Caco-2 (cell line): ENCODE data around the gene C6orf163. TPM values are rescaled to one million over a fixed set of nuclear protein-coding genes. Genes with fewer than 3 reads are reported as not detected.

Experiments used
- BruUV-seq: library from RNA; stranded (reverse); fragments of 400-500 nt; replicated peaks from 2 replicates; lab custom pipeline; 2021; lab: Mats Ljungman, UMichigan
- CTCF ChIA-PET: fragments of 300-600 bp; sonication (Branson Sonifier 250); formaldehyde crosslinking; loops from one replicate; lab custom pipeline; 2022; ENCODE audit warnings: antibody characterized with exemption; lab: Charles Lee
- POLR2A ChIA-PET: fragments of 300-600 bp; sonication (Branson Sonifier 250); formaldehyde crosslinking; loops from one replicate; lab custom pipeline; 2022; ENCODE audit warnings: antibody characterized with exemption; lab: Charles Lee
- DNase-seq, 2 experiments: peaks; one replicate each; pipeline versions ENCODE4 v3.0.0 to v3.0.0-alpha.2; 2020 to 2022
- H3K27me3 ChIP-seq: replicated peaks from 2 replicates; pipeline ENCODE4 v1.6.0; 2011; ENCODE audit warnings: low read length; ENCODE audit not compliant: control insufficient read depth, insufficient read depth
- H3K36me3 ChIP-seq: 2 replicates; pipeline ENCODE4 v1.5.1; 2011; ENCODE audit warnings: low read length; ENCODE audit not compliant: control insufficient read depth, insufficient read depth
- H3K4me1 ChIP-seq: fragments of 250-450 bp; sonication (Bioruptor Pico); 2 replicates; pipeline ENCODE4 v1.5.1; 2020; ENCODE audit warnings: mild to moderate bottlenecking
- H3K4me3 ChIP-seq: 2 replicates; pipeline ENCODE4 v1.5.1; 2011; ENCODE audit warnings: low read depth, mild to moderate bottlenecking, control low read depth, low read length
- H3K9me3 ChIP-seq: fragments of 250-450 bp; sonication (Bioruptor Pico); 2 replicates; pipeline ENCODE4 v1.5.1; 2020; ENCODE audit warnings: mild to moderate bottlenecking, moderate library complexity
- H3K27ac Mint-ChIP-seq: one replicate; pipeline ENCODE4 v1.8.0; 2022; ENCODE audit warnings: mixed read lengths; ENCODE audit not compliant: unreplicated experiment
- H3K27me3 Mint-ChIP-seq: one replicate; pipeline ENCODE4 v1.8.0; 2022; ENCODE audit warnings: mixed read lengths; ENCODE audit not compliant: insufficient read depth, unreplicated experiment
- H3K36me3 Mint-ChIP-seq: one replicate; pipeline ENCODE4 v1.8.0; 2022; ENCODE audit warnings: mild to moderate bottlenecking, mixed read lengths; ENCODE audit not compliant: insufficient read depth, unreplicated experiment
- H3K4me1 Mint-ChIP-seq: one replicate; pipeline ENCODE4 v1.8.0; 2022; ENCODE audit warnings: low read depth, mixed read lengths; ENCODE audit not compliant: unreplicated experiment
- H3K4me3 Mint-ChIP-seq: one replicate; pipeline ENCODE4 v1.8.0; 2022; ENCODE audit warnings: mild to moderate bottlenecking, moderate library complexity, mixed read lengths; ENCODE audit not compliant: unreplicated experiment
- H3K9me3 Mint-ChIP-seq: one replicate; pipeline ENCODE4 v1.8.0; 2022; ENCODE audit warnings: mixed read lengths; ENCODE audit not compliant: unreplicated experiment
- intact Hi-C: fragments of 100-400 bp; cut with micrococcal nuclease; formaldehyde crosslinking; loops from one replicate; pipeline ENCODE4 v1.10.0; 2022; ENCODE audit not compliant: unreplicated experiment
- total RNA-seq: library from RNA; stranded (reverse); gene quantifications from 2 replicates; pipeline ENCODE4 v1.2.3, GENCODE V29; 2022
- TF ChIP-seq, protein P1 (sequence below), 2 experiments: fragments of 200-600 bp in 1 of 2; IDR thresholded peaks; 1 replicate in 1 of 2; 2 replicates in 1 of 2; pipeline versions ENCODE4 v1.5.1 to v1.8.0; 2011 to 2022; ENCODE audit warnings: antibody characterized with exemption in 1 of 2, control low read depth in 1 of 2, inconsistent platforms in 1 of 2, low read depth in 1 of 2, low read length in 1 of 2, mild to moderate bottlenecking in 1 of 2, moderate library complexity in 1 of 2; ENCODE audit not compliant: insufficient read depth in 1 of 2, severe bottlenecking in 1 of 2, unreplicated experiment in 1 of 2

C6orf163 gene
- total RNA-seq, 1 experiment from 2014 or later: 2.3 TPM

DNA sequence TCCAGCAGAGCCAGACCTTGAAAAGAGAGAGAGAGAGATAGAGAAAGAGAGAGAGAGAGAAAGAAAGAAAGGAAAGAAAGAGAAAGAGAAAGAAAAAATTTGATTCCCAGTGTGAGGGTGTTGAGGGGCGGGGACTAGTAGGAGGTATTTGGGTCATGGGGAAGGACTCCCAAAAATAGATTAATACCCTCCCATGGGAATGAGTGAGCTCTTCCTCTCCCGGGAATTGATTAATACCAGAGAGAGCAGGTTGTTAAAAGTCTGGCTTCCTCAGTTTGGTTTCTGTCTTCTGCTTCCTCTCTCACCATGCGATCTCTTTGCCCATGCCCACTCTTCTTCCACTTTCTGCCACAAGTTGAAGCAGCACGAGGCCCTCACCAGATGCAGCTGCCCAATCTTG, 34.3 kb downstream of the C6orf163 start:
- ChIA-PET CTCF (no interaction called here), POLR2A (no interaction called here)
- H3K4me1 ChIP-seq: no peaks in the 10 kb centered on the region
- no peaks in the 10 kb centered on the region for H3K27me3 ChIP-seq
- H3K27me3 Mint-ChIP-seq: no peaks in the 10 kb centered on the region
- H3K36me3 Mint-ChIP-seq: no peaks in the 10 kb centered on the region
- no peak overlapping the region for H3K27ac Mint-ChIP-seq
- intact Hi-C loops: no loop called here
- H3K4me3 Mint-ChIP-seq: no peak overlapping the region
- no peak for DNase-seq
- H3K9me3 Mint-ChIP-seq: no peaks in the 10 kb centered on the region
- no peak overlapping the region for H3K4me3 ChIP-seq
- no TSS peak for BruUV-seq
- H3K9me3 ChIP-seq: no peaks in the 10 kb centered on the region
- H3K4me1 Mint-ChIP-seq: no peaks in the 10 kb centered on the region
- TF ChIP-seq, protein P1, sequence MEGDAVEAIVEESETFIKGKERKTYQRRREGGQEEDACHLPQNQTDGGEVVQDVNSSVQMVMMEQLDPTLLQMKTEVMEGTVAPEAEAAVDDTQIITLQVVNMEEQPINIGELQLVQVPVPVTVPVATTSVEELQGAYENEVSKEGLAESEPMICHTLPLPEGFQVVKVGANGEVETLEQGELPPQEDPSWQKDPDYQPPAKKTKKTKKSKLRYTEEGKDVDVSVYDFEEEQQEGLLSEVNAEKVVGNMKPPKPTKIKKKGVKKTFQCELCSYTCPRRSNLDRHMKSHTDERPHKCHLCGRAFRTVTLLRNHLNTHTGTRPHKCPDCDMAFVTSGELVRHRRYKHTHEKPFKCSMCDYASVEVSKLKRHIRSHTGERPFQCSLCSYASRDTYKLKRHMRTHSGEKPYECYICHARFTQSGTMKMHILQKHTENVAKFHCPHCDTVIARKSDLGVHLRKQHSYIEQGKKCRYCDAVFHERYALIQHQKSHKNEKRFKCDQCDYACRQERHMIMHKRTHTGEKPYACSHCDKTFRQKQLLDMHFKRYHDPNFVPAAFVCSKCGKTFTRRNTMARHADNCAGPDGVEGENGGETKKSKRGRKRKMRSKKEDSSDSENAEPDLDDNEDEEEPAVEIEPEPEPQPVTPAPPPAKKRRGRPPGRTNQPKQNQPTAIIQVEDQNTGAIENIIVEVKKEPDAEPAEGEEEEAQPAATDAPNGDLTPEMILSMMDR (IDR thresholded peaks at IDR 0.05; ENCODE audit: insufficient read depth in 1 of 2, low read depth in 1 of 2, low read length in 1 of 2, severe bottlenecking in 1 of 2, unreplicated experiment in 1 of 2): no peak
- no peaks in the 10 kb centered on the region for H3K36me3 ChIP-seq

DNA sequence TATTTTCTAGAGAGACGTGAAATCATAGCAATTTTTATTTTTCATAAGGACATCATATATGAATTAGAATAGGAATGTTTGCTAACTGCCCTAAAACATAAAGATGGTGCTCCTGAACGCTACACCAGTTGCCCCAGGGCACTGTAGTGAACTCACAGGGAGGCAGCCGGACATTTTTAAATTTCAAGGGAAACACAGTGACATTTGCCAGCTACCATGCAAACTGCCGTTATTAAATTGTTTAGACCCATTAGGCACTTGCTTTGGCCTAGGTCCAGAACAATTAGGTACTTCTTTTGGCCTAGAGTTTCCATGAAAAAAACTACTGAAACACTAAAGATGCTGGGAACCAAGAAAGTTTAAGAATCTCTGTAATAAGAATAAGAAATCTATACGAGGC, 38.2 kb downstream of the C6orf163 start:
- ChIA-PET POLR2A (no interaction called here), CTCF (no interaction called here)
- Histone ChIP-seq H3K27me3 (no peaks in the 10 kb centered on the region), H3K36me3 (no peaks in the 10 kb centered on the region), H3K4me3 (no peak overlapping the region), H3K9me3 (no peaks in the 10 kb centered on the region), H3K4me1 (no peaks in the 10 kb centered on the region)
- no TSS peak for BruUV-seq
- intact Hi-C loops: no loop called here
- DNase-seq: no peak
- TF ChIP-seq, protein P1 (IDR thresholded peaks at IDR 0.05; ENCODE audit: insufficient read depth in 1 of 2, low read depth in 1 of 2, low read length in 1 of 2, severe bottlenecking in 1 of 2, unreplicated experiment in 1 of 2): no peak
- Mint-ChIP-seq H3K27me3 (no peaks in the 10 kb centered on the region), H3K4me3 (no peak overlapping the region), H3K9me3 (no peaks in the 10 kb centered on the region), H3K4me1 (no peaks in the 10 kb centered on the region), H3K36me3 (no peaks in the 10 kb centered on the region), H3K27ac (no peak overlapping the region)

DNA sequence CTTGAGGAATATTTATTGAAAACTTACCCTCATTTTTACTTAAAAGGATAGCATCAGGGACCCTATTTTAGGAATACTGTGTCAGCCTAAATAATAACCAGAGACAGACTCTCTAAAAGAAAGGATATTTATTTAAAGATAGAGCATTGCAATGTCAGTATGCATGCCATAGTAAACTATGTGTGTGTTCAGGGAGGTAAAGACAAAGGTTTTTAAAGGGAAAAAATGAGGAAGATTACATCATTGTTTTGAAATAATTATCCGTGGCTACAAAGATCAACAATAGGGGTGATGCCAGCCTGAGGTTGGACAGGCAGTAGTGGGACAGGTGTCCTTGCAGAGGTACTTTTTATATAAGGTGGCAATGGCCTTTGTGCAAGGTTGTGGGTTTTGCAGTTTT, 39.4 kb downstream of the C6orf163 start:
- Histone ChIP-seq H3K4me3 (no peak overlapping the region), H3K9me3 (no peaks in the 10 kb centered on the region), H3K4me1 (no peaks in the 10 kb centered on the region), H3K36me3 (no peaks in the 10 kb centered on the region), H3K27me3 (no peaks in the 10 kb centered on the region)
- ChIA-PET POLR2A (no interaction called here), CTCF (no interaction called here)
- H3K4me3 Mint-ChIP-seq: no peak overlapping the region
- TF ChIP-seq, protein P1 (IDR thresholded peaks at IDR 0.05; ENCODE audit: insufficient read depth in 1 of 2, low read depth in 1 of 2, low read length in 1 of 2, severe bottlenecking in 1 of 2, unreplicated experiment in 1 of 2): no peak
- no peaks in the 10 kb centered on the region for H3K9me3 Mint-ChIP-seq
- no peaks in the 10 kb centered on the region for H3K4me1 Mint-ChIP-seq
- no TSS peak for BruUV-seq
- intact Hi-C loops: no loop called here
- no peaks in the 10 kb centered on the region for H3K27me3 Mint-ChIP-seq
- no peak overlapping the region for H3K27ac Mint-ChIP-seq
- H3K36me3 Mint-ChIP-seq: no peaks in the 10 kb centered on the region
- DNase-seq: no peak
